Glutamatergic neuron (in vitro differentiated cells): Measurements from ENCODE around the gene PKNOX1. TPM values are rescaled to one million over a fixed set of nuclear protein-coding genes. Genes with fewer than 3 reads are reported as not detected.
"Not testable (repeated sequence)": the region's sequence is repeated elsewhere in the genome, so short reads cannot be mapped to it uniquely, and the experiment has no call there.

ENCODE experiments used
- DNase-seq: peaks from one replicate; pipeline ENCODE4 v3.0.0; 2022
- H3K27ac Mint-ChIP-seq: one replicate; pipeline ENCODE4 v1.8.0; 2020; ENCODE audit warnings: mild to moderate bottlenecking, mixed read lengths, inconsistent platforms; ENCODE audit not compliant: unreplicated experiment
- H3K27me3 Mint-ChIP-seq: one replicate; pipeline ENCODE4 v1.8.0; 2020; ENCODE audit warnings: mild to moderate bottlenecking, moderate library complexity, mixed read lengths, inconsistent platforms; ENCODE audit not compliant: unreplicated experiment
- H3K36me3 Mint-ChIP-seq: one replicate; pipeline ENCODE4 v1.8.0; 2020; ENCODE audit warnings: mild to moderate bottlenecking, mixed read lengths, inconsistent platforms; ENCODE audit not compliant: unreplicated experiment
- H3K4me1 Mint-ChIP-seq: one replicate; pipeline ENCODE4 v1.8.0; 2020; ENCODE audit warnings: mild to moderate bottlenecking, low read depth, mixed read lengths, inconsistent platforms; ENCODE audit not compliant: unreplicated experiment
- H3K4me3 Mint-ChIP-seq: one replicate; pipeline ENCODE4 v1.8.0; 2020; ENCODE audit warnings: mild to moderate bottlenecking, mixed read lengths, inconsistent platforms; ENCODE audit not compliant: unreplicated experiment
- H3K9me3 Mint-ChIP-seq: one replicate; pipeline ENCODE4 v1.8.0; 2020; ENCODE audit warnings: mild to moderate bottlenecking, moderate library complexity, mixed read lengths, inconsistent platforms; ENCODE audit not compliant: unreplicated experiment
- microRNA-seq: library from miRNA; unstranded; fragments of <30 nt; microRNA quantifications from one replicate; pipeline ENCODE4, GENCODE V29; 2020; ENCODE audit not compliant: unreplicated experiment
- total RNA-seq: library from RNA; stranded (reverse); fragmentation: NEBNext Ultra II Directional; extraction: Animal tissue kit (Norgen Biotek cat#: 25700); gene quantifications from one replicate; pipeline ENCODE4 v1.2.1, GENCODE V29; 2021; ENCODE audit not compliant: unreplicated experiment

The PKNOX1 gene
- total RNA-seq, 1 donor from 2014 or later = 28.7 TPM

DNA sequence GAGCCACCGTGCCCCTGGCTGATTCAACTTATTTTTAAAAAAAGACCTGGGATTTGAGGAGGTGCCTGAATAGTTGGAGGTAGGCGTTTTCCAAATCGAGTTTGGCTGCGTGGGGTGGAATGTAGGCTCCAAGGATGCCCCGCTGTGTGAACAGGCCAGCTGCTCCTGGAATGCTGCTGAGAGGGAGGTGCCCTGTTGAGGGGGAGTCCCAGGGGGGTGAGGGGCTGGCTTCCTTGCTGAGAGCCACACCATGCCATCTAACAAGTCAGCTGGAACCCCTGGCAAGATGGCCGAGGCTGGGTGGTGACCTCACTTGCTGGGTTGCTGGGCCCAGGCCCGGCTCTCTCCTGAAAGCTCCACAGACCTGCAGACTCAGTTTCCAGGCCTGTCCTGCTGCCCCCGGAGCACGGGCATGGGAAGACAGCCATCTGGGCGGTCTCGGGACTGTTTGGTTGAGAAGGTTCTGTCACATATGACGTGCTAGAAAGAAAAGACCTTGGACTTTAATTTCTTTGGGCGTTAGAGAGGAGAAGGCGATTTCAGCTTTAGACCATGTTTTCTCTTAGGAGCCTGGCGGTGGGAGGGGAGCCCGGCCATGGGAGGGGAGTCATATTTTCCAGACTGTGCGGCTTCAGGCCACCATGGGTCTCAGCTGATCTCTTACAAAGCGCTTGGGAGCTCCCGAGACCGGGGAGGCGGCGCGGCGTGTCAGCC, 108.4 kb downstream of the PKNOX1 start:
- not testable (repeated sequence) for H3K9me3 Mint-ChIP-seq, H3K36me3 Mint-ChIP-seq, H3K4me1 Mint-ChIP-seq, H3K27ac Mint-ChIP-seq, DNase-seq, H3K27me3 Mint-ChIP-seq, H3K4me3 Mint-ChIP-seq

Small RNAs within 50 kb of the gene (microRNA-seq; reads per million reads assigned to microRNA genes)
- not detected for gene MIR5692B

Other genes with a start within 250 kb of the PKNOX1 start
- 15.7 TPM for gene WDR4, start 95.0 kb upstream of the PKNOX1 start, total RNA-seq
- 33.9 TPM for gene NDUFV3, start 81.3 kb upstream of the PKNOX1 start, total RNA-seq
- 0.59 TPM for gene ERVH48-1, start 48.9 kb upstream of the PKNOX1 start, total RNA-seq
- 232 TPM for gene CBS, start 101.3 kb downstream of the PKNOX1 start, total RNA-seq
- 31.9 TPM for gene U2AF1, start 133.0 kb downstream of the PKNOX1 start, total RNA-seq
- not detected for gene CRYAA, start 194.4 kb downstream of the PKNOX1 start, total RNA-seq